Ovary (tissue), 3 donors: ENCODE data around the gene SLC2A10.

ENCODE experiments used
- EP300 ChIP-seq: sonication (generic); formaldehyde crosslinking; IDR thresholded peaks from one replicate; pipeline ENCODE4 v1.6.1; 2017; ENCODE audit warnings: antibody characterized with exemption
- POLR2A ChIP-seq: fragments of 450-650 bp; IDR thresholded peaks from one replicate; pipeline ENCODE4 v1.6.1; 2017; ENCODE audit warnings: antibody characterized with exemption, mild to moderate bottlenecking, moderate library complexity
- TF ChIP-seq, protein P1 (sequence below), 3 donors: fragments of 450-650 bp in 2 of 3; fragments of 200-600 bp in 1 of 3; IDR thresholded peaks; one replicate each; pipeline versions ENCODE4 v1.5.1 to v1.8.0; 2016 to 2022; ENCODE audit warnings: antibody characterized with exemption in 3 of 3, mild to moderate bottlenecking in 1 of 3
- donor health status: DM: no; HTN: no; CAD: no.

DNA sequence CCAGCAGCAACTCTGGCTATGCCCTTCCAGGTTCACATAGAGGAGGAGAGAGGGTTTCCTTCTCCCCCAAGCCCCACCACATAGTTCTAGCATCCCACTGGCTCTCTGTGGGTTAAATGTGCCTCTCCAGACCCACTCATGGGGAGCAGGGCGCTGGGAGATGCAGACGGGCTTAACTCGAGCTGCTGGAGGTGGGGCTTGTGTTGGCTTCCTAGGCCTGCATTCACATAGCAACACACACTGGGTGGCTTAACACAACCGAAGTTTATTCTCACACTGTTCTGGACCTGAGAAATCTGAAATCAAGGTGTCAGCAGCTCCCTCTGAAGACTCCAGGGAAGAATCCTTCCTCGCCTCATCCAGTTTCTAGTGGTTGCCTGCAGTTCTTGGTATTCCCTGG lies 33.6 kb downstream of the SLC2A10 start:
- TF ChIP-seq EP300 (no peak), POLR2A (no peak)
- TF ChIP-seq, protein P1, sequence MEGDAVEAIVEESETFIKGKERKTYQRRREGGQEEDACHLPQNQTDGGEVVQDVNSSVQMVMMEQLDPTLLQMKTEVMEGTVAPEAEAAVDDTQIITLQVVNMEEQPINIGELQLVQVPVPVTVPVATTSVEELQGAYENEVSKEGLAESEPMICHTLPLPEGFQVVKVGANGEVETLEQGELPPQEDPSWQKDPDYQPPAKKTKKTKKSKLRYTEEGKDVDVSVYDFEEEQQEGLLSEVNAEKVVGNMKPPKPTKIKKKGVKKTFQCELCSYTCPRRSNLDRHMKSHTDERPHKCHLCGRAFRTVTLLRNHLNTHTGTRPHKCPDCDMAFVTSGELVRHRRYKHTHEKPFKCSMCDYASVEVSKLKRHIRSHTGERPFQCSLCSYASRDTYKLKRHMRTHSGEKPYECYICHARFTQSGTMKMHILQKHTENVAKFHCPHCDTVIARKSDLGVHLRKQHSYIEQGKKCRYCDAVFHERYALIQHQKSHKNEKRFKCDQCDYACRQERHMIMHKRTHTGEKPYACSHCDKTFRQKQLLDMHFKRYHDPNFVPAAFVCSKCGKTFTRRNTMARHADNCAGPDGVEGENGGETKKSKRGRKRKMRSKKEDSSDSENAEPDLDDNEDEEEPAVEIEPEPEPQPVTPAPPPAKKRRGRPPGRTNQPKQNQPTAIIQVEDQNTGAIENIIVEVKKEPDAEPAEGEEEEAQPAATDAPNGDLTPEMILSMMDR (IDR thresholded peaks at IDR 0.05) = no peak
